Amygdala (tissue), 56 donors: Measurements from ENCODE around the gene POLR3G.
A peak's percentile ranks its signal among the peaks of the same experiment; 100 is the strongest.

Experiments used
- DNase-seq, 56 donors: peaks; one replicate each; lab custom pipeline; 2025; lab: John Stamatoyannopoulos, UW

The POLR3G gene

GRCh38 chr5:90474235-90475107 lies at the start of gene POLR3G, which contains the start of gene MBLAC2:
POLR3G (plus strand) TSS chr5:90474864; CDS start chr5:90485568, 10,704 bp downstream.
MBLAC2 (minus strand) TSS chr5:90474771; CDS start chr5:90474292, 479 bp downstream.
- DNase-seq: peak; percentile 48 to 93 (median 87)

- DNase-seq: peak in 23 of 56 donors; percentile 1 to 64 (median 12)
Observed at GRCh38 chr5:90434116-90434714, 40.4 kb upstream of the POLR3G start.

- no peak for DNase-seq
Observed at GRCh38 chr5:90437663-90438062, 37.0 kb upstream of the POLR3G start.

GRCh38 chr5:90438100-90438499 lies 36.6 kb upstream of the POLR3G start:
- DNase-seq: no peak

GRCh38 chr5:90440644-90441043 lies 34.0 kb upstream of the POLR3G start:
- DNase-seq: no peak

GRCh38 chr5:90446961-90447360 lies 27.7 kb upstream of the POLR3G start:
- no peak for DNase-seq

GRCh38 chr5:90461288-90461687 lies 13.4 kb upstream of the POLR3G start:
- DNase-seq: no peak

GRCh38 chr5:90472783-90473395 lies 1.8 kb upstream of the POLR3G start:
- DNase-seq: no peak

- peak in 26 of 56 donors; percentile 15 to 81 (median 50) for DNase-seq
Observed at GRCh38 chr5:90473396-90474234, 1.0 kb upstream of the POLR3G start.

GRCh38 chr5:90475436-90475980 lies 844 bp downstream of the POLR3G start:
- no peak for DNase-seq

- DNase-seq: no peak
Observed at GRCh38 chr5:90476391-90476790, 1.7 kb downstream of the POLR3G start.

GRCh38 chr5:90477073-90477472 lies 2.4 kb downstream of the POLR3G start:
- DNase-seq: peak in 3 of 56 donors; percentile 1 to 14 (median 3)

GRCh38 chr5:90477621-90478215 lies 3.1 kb downstream of the POLR3G start:
- no peak for DNase-seq

- no peak for DNase-seq
Observed at GRCh38 chr5:90479611-90480385, 5.1 kb downstream of the POLR3G start.

- no peak for DNase-seq
Observed at GRCh38 chr5:90480699-90481098, 6.0 kb downstream of the POLR3G start.

GRCh38 chr5:90483206-90483605 lies 8.5 kb downstream of the POLR3G start:
- no peak for DNase-seq

- no peak for DNase-seq
Observed at GRCh38 chr5:90484540-90484939, 9.9 kb downstream of the POLR3G start.

GRCh38 chr5:90488791-90489190 lies 14.1 kb downstream of the POLR3G start:
- no peak for DNase-seq

GRCh38 chr5:90494043-90494442 lies 19.4 kb downstream of the POLR3G start:
- DNase-seq: no peak
